Activated T-cell treated with anti-CD3 and anti-CD28 coated beads, Interleukin-2, amount 50 U/mL, for 24 hours (primary cell): Measurements from ENCODE around the gene ASPSCR1.
A peak's percentile ranks its signal among the peaks of the same experiment; 100 is the strongest.

ENCODE experiments used
- DNase-seq: peaks from one replicate; pipeline ENCODE4 v3.0.0-alpha.2; 2020
- H3K27ac Mint-ChIP-seq: 2 replicates; pipeline ENCODE4 v1.8.0; 2020; ENCODE audit warnings: mild to moderate bottlenecking, mixed read lengths
- H3K27me3 Mint-ChIP-seq: 2 replicates; pipeline ENCODE4 v1.8.0; 2020; ENCODE audit warnings: mixed read lengths
- H3K36me3 Mint-ChIP-seq: 2 replicates; pipeline ENCODE4 v1.8.0; 2020; ENCODE audit warnings: low read depth, mixed read lengths
- H3K4me1 Mint-ChIP-seq: 2 replicates; pipeline ENCODE4 v1.8.0; 2020; ENCODE audit warnings: low read depth, mixed read lengths
- H3K4me3 Mint-ChIP-seq: 2 replicates; pipeline ENCODE4 v1.8.0; 2020; ENCODE audit warnings: mild to moderate bottlenecking, moderate library complexity, mixed read lengths
- H3K9me3 Mint-ChIP-seq: 2 replicates; pipeline ENCODE4 v1.8.0; 2020; ENCODE audit warnings: mixed read lengths

The ASPSCR1 gene

DNA sequence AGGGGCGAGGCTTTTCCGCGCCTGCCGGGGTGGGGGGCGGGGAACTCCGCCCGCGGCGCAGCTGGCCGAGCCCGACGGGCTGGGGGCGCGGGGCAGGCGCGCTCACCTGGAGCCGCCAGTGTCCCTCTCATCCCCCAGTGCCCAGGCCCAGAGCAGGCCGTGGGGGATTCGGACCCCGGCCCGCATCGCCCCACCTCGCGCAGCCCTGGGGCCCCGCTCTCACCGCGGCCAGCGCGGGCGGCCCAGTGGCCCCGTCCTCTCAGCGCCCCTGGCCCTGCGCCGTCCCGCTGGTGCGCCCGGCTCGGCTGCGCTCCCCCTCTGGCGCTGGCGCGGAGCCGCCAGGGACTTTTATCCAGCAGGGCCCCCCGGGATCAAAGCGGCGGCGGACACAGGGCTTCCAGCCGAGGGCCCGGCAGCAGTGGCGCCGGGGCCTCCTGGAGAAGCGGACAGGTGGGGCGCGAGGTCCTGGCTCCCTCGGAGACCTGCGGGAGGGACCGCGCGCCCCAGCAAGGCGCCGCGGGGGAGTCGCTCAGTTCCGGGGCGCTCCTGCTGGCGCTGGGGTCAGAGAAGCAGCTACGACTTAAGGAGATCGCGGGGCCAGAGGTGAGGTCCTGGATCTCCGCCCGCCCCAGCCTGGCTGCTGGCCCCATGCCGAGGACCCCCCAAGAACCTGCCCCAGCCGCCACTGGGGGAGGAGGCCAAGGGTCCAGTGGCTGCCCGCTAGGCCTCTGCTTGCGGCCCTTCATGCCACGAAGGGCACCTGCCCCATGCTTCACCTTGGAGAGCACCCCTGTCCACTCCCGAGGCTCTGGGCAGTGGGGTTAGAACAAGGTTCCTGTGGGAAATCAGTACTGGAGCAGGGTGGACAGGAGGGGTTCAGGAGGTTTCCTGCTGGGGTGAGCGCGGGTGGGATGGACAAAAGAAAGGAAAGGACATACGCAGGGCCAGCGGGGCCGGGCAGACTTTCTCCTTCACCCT lies 15.6 kb upstream of the ASPSCR1 start:
- H3K9me3 Mint-ChIP-seq: no peaks in the 10 kb centered on the region
- no peak overlapping the region for H3K4me3 Mint-ChIP-seq
- peaks cover 37% of the 10 kb centered on the region for H3K27me3 Mint-ChIP-seq
- no peak overlapping the region for H3K27ac Mint-ChIP-seq
- no peak for DNase-seq
- no peaks in the 10 kb centered on the region for H3K4me1 Mint-ChIP-seq
- H3K36me3 Mint-ChIP-seq: no peaks in the 10 kb centered on the region

DNA sequence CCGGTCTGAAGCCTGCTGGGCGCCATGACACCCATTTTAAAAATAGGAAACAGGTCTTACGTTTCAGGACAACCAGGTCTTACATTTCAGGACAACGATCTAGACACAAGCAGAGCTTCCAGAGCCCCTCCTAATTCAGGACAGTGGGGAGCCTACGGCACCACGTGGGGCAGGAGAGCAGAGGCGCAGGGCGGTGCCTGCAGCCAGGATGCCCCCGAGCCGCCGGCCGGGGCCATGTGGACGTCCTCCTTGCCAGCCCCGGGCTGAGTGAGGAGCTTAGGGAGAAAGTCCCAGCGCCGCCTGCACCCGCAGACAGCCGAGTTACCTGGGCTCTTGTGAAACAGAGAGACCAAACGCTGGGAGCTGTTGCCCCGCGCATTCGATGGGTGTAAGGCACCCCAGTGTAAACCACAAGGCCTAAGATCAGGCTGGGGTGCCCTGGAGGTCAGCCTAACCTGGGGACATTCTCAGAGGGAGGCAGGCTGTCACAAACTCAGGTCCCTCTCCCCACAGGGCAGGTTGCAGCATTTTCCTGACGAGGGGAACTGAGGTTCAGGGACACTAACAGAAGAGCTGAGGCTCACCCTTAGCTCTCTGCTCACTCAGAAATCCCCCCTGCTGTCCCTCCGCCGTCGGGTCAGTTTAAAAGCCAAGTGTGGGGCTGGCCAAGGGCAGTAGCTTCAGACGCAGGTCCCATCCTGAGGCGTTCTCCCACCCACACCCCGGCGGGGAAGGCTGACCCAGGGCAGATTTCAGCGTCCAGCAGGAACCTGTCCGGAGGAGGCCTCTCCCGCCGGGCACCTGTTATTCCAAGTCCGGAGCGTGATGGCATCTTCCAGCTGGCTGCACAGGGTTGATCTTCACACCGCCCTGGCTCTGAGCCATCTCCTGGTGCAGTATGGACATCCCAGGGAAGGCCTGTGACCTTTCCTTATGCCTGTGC lies 14.7 kb upstream of the ASPSCR1 start:
- H3K27ac Mint-ChIP-seq: no peak overlapping the region
- peaks cover 4% of the 10 kb centered on the region for H3K4me1 Mint-ChIP-seq
- H3K9me3 Mint-ChIP-seq: no peaks in the 10 kb centered on the region
- no peaks in the 10 kb centered on the region for H3K36me3 Mint-ChIP-seq
- peaks cover 37% of the 10 kb centered on the region for H3K27me3 Mint-ChIP-seq
- no peak overlapping the region for H3K4me3 Mint-ChIP-seq
- DNase-seq: no peak

- Mint-ChIP-seq H3K27ac (no peak overlapping the region), H3K4me3 (no peak overlapping the region)
Measured at GRCh38 chr17:81964081-81964849, 13.2 kb upstream of the ASPSCR1 start.

DNA sequence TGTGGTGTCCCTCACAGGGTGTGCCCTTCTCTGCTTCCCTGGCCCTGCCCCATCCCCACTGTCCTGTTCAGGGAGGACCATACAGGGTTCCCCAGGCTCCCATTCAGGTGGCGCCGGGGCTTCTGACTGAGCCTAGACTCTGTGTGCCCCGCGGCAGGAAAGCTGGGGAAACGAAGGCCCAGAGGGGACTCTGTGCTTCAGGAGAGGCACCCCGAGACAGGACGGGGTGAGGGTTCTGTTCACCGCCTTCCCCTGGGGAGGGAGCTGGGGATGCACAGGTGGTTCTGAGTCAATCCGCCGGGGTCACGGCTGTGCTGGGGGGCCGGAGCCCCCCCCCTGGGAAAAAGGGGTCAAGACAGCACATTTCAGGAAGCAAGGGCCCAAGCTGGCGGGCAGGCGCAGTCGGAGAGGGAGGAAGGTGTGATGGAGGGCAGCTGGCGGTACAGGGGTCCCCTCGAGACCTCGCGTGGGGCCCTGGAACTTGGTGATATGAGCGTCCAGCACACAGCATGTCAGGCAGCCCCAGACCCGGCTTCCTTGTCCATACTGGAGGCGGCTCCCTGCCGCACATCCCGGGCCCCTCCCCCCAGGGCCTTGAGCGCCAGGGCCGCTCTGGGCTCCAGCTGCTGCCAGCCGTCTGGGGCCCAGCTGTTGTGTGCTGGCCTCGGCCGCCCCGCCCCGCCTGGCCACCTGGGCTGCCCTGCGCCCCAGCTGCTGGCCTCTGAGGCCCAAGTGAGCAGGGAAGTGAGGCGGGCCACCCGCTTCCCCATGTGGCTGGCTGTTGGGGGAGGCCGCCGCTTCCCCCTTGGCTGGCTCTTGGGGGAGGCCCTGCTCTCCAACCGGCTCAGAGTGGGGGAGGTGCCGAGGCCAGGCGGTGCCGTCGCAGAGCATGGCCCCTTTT lies 10.8 kb upstream of the ASPSCR1 start:
- peaks cover 24% of the 10 kb centered on the region for H3K27me3 Mint-ChIP-seq
- no peak overlapping the region for H3K27ac Mint-ChIP-seq
- DNase-seq: no peak
- H3K36me3 Mint-ChIP-seq: no peaks in the 10 kb centered on the region
- H3K4me1 Mint-ChIP-seq: peaks cover 13% of the 10 kb centered on the region
- H3K9me3 Mint-ChIP-seq: no peaks in the 10 kb centered on the region
- H3K4me3 Mint-ChIP-seq: no peak overlapping the region

More at GRCh38 chr17:81964081-81964849, 13.2 kb upstream of the ASPSCR1 start:
- Mint-ChIP-seq H3K36me3 (no peaks in the 10 kb centered on the region), H3K9me3 (no peaks in the 10 kb centered on the region), H3K27me3 (peaks cover 27% of the 10 kb centered on the region), H3K4me1 (peaks cover 13% of the 10 kb centered on the region)
- DNase-seq: no peak

GRCh38 chr17:81967244-81967532 lies 10.2 kb upstream of the ASPSCR1 start:
- H3K27me3 Mint-ChIP-seq: peaks cover 22% of the 10 kb centered on the region
- H3K4me1 Mint-ChIP-seq: peaks cover 13% of the 10 kb centered on the region
- peak overlapping the region; percentile 65 for H3K4me3 Mint-ChIP-seq
- no peaks in the 10 kb centered on the region for H3K36me3 Mint-ChIP-seq
- H3K27ac Mint-ChIP-seq: no peak overlapping the region
- H3K9me3 Mint-ChIP-seq: no peaks in the 10 kb centered on the region
- DNase-seq: no peak

DNA sequence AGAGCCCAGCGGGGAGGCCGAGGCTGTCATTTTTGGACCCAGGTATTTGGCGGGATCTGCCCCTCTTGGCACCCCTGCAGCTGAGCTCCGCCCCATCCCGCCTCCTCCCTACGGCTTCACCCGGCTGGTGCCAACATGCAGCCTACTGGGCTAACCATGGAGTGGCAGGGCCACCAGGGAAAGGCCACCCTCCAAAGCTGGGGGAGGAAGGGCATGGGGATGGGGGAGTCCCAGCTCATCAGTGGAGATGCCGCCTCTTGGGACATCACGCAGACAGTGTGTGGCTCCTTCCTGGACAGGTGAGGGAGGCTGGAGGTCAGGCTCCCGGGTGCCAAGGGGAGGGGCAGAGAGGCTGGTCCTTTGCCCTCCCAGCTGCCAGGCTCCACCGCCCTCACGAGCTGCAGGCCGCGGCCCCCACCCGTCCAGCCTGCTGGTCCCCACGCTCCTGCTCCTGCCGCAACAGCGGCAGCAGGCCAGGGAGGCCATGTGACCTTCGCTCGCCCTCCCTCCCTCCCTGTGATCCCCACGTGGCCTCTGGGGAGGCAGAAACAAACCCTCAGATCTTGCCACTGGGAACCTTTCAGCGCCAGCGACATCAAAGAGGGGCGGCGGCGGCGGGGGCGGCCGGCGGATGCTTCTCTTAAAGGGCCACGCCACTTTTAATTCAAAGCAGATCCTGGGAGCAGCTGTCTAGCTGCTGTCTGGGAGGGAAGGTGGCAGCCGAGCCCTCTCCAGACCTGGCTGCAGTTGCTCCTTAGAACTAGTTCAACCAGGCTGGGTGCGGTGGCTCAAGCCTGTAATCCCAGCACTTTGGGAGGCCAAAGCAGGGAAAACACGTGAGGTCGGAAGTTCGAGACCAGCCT lies 9.7 kb upstream of the ASPSCR1 start:
- Mint-ChIP-seq H3K36me3 (no peaks in the 10 kb centered on the region), H3K27ac (peak overlapping the region; percentile 86), H3K4me3 (peak overlapping the region; percentile 65), H3K27me3 (peaks cover 16% of the 10 kb centered on the region), H3K9me3 (no peaks in the 10 kb centered on the region), H3K4me1 (peaks cover 13% of the 10 kb centered on the region)
- peak; percentile 90 for DNase-seq

DNA sequence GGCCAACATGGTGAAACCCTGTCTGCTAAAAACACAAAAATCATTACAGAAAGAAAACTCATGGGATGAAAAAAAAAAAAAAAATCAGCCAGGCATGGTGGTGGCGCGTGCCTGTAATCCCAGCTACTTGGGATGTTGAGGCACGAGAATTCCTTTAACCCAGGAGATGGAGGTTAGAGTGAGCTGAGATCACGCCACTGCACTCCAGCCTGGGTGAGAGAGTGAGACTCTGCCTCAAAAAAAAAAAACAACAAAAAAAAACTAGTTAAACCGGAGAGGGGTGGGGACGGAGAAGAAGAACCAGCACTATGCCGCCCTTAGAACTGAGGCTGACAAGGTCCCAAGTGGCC lies 9.1 kb upstream of the ASPSCR1 start:
- Mint-ChIP-seq H3K9me3 (no peaks in the 10 kb centered on the region), H3K4me1 (peaks cover 13% of the 10 kb centered on the region), H3K36me3 (no peaks in the 10 kb centered on the region), H3K4me3 (peak overlapping the region; percentile 65), H3K27me3 (peaks cover 12% of the 10 kb centered on the region), H3K27ac (peak overlapping the region; percentile 86)
- no peak for DNase-seq

DNA sequence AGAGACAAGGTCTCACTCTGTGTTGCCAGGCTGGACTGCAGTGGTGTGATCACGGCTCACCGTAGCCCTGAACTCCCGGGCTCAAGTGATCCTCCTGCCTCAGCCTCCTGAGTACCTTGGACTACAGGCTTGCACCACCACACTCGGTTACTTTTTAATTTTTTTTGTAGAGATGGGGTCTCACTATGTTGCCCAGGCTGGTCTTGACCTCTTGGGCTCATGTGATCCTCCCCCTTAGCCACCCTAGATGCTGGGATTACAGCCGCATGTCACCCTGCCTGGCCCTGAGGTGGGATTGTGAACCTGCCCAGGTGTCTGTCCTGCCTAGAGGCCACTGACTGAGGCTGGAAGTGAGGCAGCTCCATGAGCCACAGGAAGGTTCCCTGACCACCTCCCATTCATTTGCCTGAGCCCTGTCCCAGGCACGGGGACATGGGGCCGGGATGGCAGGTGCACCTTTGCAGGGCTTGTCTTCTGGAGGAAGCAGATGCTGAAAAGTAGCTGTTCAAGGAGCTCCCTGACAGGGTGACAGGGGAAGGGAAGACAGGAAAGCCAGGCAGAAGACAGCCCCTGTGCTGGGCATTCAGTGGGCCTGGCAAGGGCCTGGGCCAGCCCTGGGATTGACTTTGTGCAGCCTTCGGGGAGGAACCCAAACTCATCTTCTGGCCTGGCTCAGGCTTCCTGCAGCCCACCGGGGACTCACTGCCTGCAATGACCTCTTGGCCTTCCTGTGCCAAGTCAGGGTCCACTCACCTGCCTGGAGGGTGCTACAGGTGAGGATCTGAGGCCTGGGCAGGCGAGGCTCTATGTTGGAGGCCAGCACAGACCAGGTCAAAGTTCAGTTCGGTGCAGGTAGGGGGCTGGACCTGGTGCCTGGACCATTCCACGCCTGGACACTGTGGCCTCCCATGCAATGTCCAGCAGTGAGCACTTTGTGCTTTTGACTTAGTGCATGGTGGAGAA lies 8.3 kb upstream of the ASPSCR1 start:
- peaks cover 6% of the 10 kb centered on the region for H3K27me3 Mint-ChIP-seq
- H3K9me3 Mint-ChIP-seq: no peaks in the 10 kb centered on the region
- H3K4me3 Mint-ChIP-seq: no peak overlapping the region
- no peak for DNase-seq
- H3K36me3 Mint-ChIP-seq: no peaks in the 10 kb centered on the region
- no peak overlapping the region for H3K27ac Mint-ChIP-seq
- H3K4me1 Mint-ChIP-seq: peaks cover 13% of the 10 kb centered on the region

GRCh38 chr17:81973432-81973831 lies 4.0 kb upstream of the ASPSCR1 start:
- no peak overlapping the region for H3K4me3 Mint-ChIP-seq
- peaks cover 17% of the 10 kb centered on the region for H3K4me1 Mint-ChIP-seq
- peaks cover 3% of the 10 kb centered on the region for H3K36me3 Mint-ChIP-seq
- DNase-seq: no peak
- no peak overlapping the region for H3K27ac Mint-ChIP-seq
- H3K27me3 Mint-ChIP-seq: no peaks in the 10 kb centered on the region
- no peaks in the 10 kb centered on the region for H3K9me3 Mint-ChIP-seq

- Mint-ChIP-seq H3K27ac (peak overlapping the region; percentile 98), H3K4me1 (peaks cover 42% of the 10 kb centered on the region), H3K27me3 (no peaks in the 10 kb centered on the region), H3K4me3 (peak overlapping the region; percentile 91), H3K36me3 (peaks cover 24% of the 10 kb centered on the region), H3K9me3 (no peaks in the 10 kb centered on the region)
- peak; percentile 76 for DNase-seq
Measured at GRCh38 chr17:81976332-81977210, 858 bp upstream of the ASPSCR1 start.

- peak overlapping the region; percentile 76 for H3K27ac Mint-ChIP-seq
- H3K36me3 Mint-ChIP-seq: peaks cover 37% of the 10 kb centered on the region
- peak overlapping the region; percentile 80 for H3K4me3 Mint-ChIP-seq
- H3K27me3 Mint-ChIP-seq: no peaks in the 10 kb centered on the region
- peaks cover 44% of the 10 kb centered on the region for H3K4me1 Mint-ChIP-seq
- no peaks in the 10 kb centered on the region for H3K9me3 Mint-ChIP-seq
- no peak for DNase-seq
Measured at GRCh38 chr17:81978524-81979298, 1.3 kb downstream of the ASPSCR1 start.
